IPS-15b (cell line): ENCODE data around the gene GPBP1.
"Not testable (repeated sequence)": the region's sequence is repeated elsewhere in the genome, so short reads cannot be mapped to it uniquely, and the experiment has no call there.

Experiments
- H3K27me3 ChIP-seq: one replicate; pipeline ENCODE4 v1.6.1; 2013; ENCODE audit warnings: low read length; ENCODE audit not compliant: control insufficient read depth, insufficient read depth
- H3K36me3 ChIP-seq: one replicate; pipeline ENCODE4 v1.6.1; 2013; ENCODE audit warnings: low read length; ENCODE audit not compliant: control insufficient read depth, insufficient read depth
- H3K4me1 ChIP-seq: one replicate; pipeline ENCODE4 v1.6.1; 2013; ENCODE audit warnings: mild to moderate bottlenecking, low read length; ENCODE audit not compliant: control insufficient read depth, insufficient read depth
- H3K4me3 ChIP-seq: one replicate; pipeline ENCODE4 v1.5.1; 2013; ENCODE audit warnings: low read depth, low read length
- H3K9ac ChIP-seq: one replicate; pipeline ENCODE4 v1.6.1; 2013; ENCODE audit warnings: low read depth, mild to moderate bottlenecking, low read length
- H3K9me3 ChIP-seq: one replicate; pipeline ENCODE4 v1.6.1; 2013; ENCODE audit warnings: mild to moderate bottlenecking, low read length; ENCODE audit not compliant: control insufficient read depth, insufficient read depth

The GPBP1 gene, protein sequence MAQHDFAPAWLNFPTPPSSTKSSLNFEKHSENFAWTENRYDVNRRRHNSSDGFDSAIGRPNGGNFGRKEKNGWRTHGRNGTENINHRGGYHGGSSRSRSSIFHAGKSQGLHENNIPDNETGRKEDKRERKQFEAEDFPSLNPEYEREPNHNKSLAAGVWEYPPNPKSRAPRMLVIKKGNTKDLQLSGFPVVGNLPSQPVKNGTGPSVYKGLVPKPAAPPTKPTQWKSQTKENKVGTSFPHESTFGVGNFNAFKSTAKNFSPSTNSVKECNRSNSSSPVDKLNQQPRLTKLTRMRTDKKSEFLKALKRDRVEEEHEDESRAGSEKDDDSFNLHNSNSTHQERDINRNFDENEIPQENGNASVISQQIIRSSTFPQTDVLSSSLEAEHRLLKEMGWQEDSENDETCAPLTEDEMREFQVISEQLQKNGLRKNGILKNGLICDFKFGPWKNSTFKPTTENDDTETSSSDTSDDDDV

GRCh38 chr5:57173319-57174127 is at the start of gene GPBP1:
Gene GPBP1 (plus strand): TSS chr5:57174059. CDS start chr5:57214131, 40,072 bp downstream.
- Histone ChIP-seq H3K9me3 (no peaks in the 10 kb centered on the region), H3K4me3 (peak within 1 kb of the TSS; percentile 87), H3K36me3 (no peaks in the 10 kb centered on the region), H3K4me1 (no peaks in the 10 kb centered on the region), H3K27me3 (no peaks in the 10 kb centered on the region), H3K9ac (peak within 1 kb of the TSS; percentile 99)

DNA sequence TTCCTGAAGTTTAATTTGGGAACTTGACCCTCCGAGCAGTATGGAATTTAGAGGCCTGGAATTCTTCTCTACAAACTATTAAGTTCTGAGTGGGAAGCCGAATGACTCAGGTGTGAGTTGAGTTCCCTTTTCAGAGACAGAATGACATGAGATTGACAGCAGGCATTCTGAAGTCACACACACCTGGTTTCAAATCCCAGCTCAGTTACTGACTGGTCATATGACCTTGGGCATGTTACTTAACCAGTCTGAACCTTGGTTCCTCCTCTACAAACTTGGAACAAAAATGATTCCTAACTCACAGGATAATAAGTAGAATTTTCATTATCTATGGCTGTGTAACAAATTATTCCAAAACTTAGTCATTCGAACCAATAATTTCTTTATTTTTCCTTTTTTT is 45.5 kb upstream of the GPBP1 start:
- no peak overlapping the region for H3K9ac ChIP-seq
- no peaks in the 10 kb centered on the region for H3K9me3 ChIP-seq
- no peaks in the 10 kb centered on the region for H3K27me3 ChIP-seq
- no peak overlapping the region for H3K4me3 ChIP-seq
- no peaks in the 10 kb centered on the region for H3K4me1 ChIP-seq
- no peaks in the 10 kb centered on the region for H3K36me3 ChIP-seq

GRCh38 chr5:57133574-57133973 is 40.3 kb upstream of the GPBP1 start:
- H3K9ac ChIP-seq, result no peak overlapping the region
- no peaks in the 10 kb centered on the region for H3K27me3 ChIP-seq
- H3K9me3 ChIP-seq, result no peaks in the 10 kb centered on the region
- no peaks in the 10 kb centered on the region for H3K4me1 ChIP-seq
- H3K4me3 ChIP-seq, result no peak overlapping the region
- no peaks in the 10 kb centered on the region for H3K36me3 ChIP-seq

- Histone ChIP-seq H3K4me1 (no peaks in the 10 kb centered on the region), H3K4me3 (no peak overlapping the region), H3K27me3 (no peaks in the 10 kb centered on the region), H3K9ac (no peak overlapping the region), H3K9me3 (no peaks in the 10 kb centered on the region), H3K36me3 (no peaks in the 10 kb centered on the region)
These were observed 36.5 kb upstream of the GPBP1 start for GRCh38 chr5:57137401-57137800.

DNA sequence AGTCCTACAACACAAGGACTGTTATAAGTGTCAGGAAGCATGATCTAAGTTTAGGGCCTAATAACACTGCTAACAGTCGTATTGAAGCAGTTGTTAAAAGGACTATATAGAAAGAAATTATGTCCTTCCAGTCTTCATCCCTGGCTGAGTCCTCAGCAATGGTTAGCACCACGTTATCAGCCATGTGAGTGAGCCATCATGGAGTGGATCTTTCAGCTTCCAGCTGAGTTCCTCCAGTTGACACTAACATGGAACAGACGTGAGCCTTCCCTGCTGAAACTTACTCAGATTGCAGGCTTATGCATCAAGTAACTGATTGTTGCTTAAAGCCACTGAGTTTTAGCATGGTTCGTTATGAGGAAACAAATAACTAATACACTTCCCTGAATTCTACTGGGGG is 21.5 kb upstream of the GPBP1 start:
- H3K27me3 ChIP-seq, result no peaks in the 10 kb centered on the region
- no peaks in the 10 kb centered on the region for H3K9me3 ChIP-seq
- no peaks in the 10 kb centered on the region for H3K4me1 ChIP-seq
- no peaks in the 10 kb centered on the region for H3K36me3 ChIP-seq
- H3K4me3 ChIP-seq, result no peak overlapping the region
- H3K9ac ChIP-seq, result no peak overlapping the region

DNA sequence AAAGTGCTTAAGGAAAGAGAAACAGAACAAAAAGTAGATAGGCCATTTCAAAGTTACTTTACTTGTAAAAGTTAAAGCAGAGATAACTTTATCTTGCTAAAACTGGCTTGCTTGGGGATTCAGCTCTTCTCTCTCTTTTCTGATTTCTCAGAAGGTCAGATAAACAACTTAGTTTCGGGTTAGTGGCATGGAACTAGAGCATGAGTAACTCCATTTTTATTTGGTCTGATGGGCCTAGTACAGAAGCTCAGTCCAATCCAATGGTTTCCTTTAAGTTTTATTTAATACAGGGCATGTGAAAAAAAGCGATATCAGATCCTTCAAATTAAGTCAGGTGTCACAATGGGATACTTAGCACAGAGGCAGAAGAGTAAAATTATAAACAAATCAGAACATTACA is 18.8 kb upstream of the GPBP1 start:
- no peak overlapping the region for H3K9ac ChIP-seq
- H3K4me3 ChIP-seq, result no peak overlapping the region
- H3K4me1 ChIP-seq, result no peaks in the 10 kb centered on the region
- H3K9me3 ChIP-seq, result no peaks in the 10 kb centered on the region
- no peaks in the 10 kb centered on the region for H3K36me3 ChIP-seq
- H3K27me3 ChIP-seq, result no peaks in the 10 kb centered on the region

DNA sequence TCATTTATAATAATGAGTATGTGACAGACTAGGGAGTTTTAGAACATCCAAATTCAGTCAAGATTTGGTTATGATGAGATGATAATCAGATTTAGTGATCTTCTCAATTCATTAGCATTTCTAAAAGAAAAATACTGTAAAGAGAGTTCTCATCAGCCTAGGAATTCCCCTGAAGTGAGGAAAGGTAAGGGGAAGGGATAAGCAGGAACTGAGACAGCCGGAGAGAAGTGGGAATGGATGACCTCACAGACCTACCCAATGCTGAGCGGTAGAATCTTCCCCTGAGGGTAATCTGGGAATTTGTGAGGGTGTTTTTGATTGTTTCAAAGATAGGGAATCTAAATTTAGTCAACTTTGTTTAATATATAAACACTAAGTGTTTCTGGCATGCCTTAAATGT is 16.7 kb upstream of the GPBP1 start:
- no peaks in the 10 kb centered on the region for H3K27me3 ChIP-seq
- no peaks in the 10 kb centered on the region for H3K4me1 ChIP-seq
- no peaks in the 10 kb centered on the region for H3K9me3 ChIP-seq
- H3K9ac ChIP-seq, result no peak overlapping the region
- H3K36me3 ChIP-seq, result no peaks in the 10 kb centered on the region
- no peak overlapping the region for H3K4me3 ChIP-seq

- Histone ChIP-seq H3K4me3 (no peak overlapping the region), H3K4me1 (no peaks in the 10 kb centered on the region), H3K9me3 (no peaks in the 10 kb centered on the region), H3K36me3 (no peaks in the 10 kb centered on the region), H3K9ac (no peak overlapping the region), H3K27me3 (no peaks in the 10 kb centered on the region)
These were observed 16.2 kb upstream of the GPBP1 start for GRCh38 chr5:57157666-57158065.

DNA sequence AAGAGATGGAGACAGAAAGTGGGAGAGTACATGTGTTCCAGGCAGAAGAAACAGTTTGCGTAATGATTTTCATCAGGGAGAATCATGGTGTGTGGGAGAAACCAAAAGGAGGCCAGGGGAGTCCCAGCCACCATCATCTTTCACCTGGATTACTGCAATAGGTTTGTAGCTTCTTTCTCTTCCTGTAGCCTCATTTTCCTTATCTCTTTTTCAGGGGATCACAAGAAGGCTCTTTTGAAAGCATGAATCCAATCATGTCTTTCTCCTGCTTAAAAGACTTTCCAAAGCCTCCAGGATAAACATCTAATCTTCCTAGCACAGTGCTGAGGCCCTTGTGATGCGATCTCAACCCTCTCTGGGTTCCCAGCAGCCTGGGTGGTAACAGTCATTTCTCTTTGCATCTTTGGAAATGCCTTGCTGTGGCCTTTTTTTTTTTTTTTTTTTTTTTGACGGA is 10.3 kb upstream of the GPBP1 start:
- H3K9ac ChIP-seq, result no peak overlapping the region
- no peak overlapping the region for H3K4me3 ChIP-seq
- no peaks in the 10 kb centered on the region for H3K9me3 ChIP-seq
- H3K27me3 ChIP-seq, result no peaks in the 10 kb centered on the region
- no peaks in the 10 kb centered on the region for H3K4me1 ChIP-seq
- no peaks in the 10 kb centered on the region for H3K36me3 ChIP-seq

GRCh38 chr5:57164124-57164523 is 9.7 kb upstream of the GPBP1 start:
- Histone ChIP-seq H3K9me3 (no peaks in the 10 kb centered on the region), H3K27me3 (no peaks in the 10 kb centered on the region)

GRCh38 chr5:57165171-57165570 is 8.7 kb upstream of the GPBP1 start:
- H3K9ac ChIP-seq, H3K36me3 ChIP-seq, H3K9me3 ChIP-seq: not testable (repeated sequence)

More at GRCh38 chr5:57164124-57164523, 9.7 kb upstream of the GPBP1 start:
- Histone ChIP-seq H3K4me1 (no peaks in the 10 kb centered on the region), H3K9ac (no peak overlapping the region), H3K4me3 (no peak overlapping the region), H3K36me3 (no peaks in the 10 kb centered on the region)

GRCh38 chr5:57166276-57166675 is 7.6 kb upstream of the GPBP1 start:
- no peaks in the 10 kb centered on the region for H3K9me3 ChIP-seq
- no peaks in the 10 kb centered on the region for H3K4me1 ChIP-seq
- no peak overlapping the region for H3K4me3 ChIP-seq
- no peaks in the 10 kb centered on the region for H3K36me3 ChIP-seq
- no peaks in the 10 kb centered on the region for H3K27me3 ChIP-seq
- no peak overlapping the region for H3K9ac ChIP-seq

More at GRCh38 chr5:57165171-57165570, 8.7 kb upstream of the GPBP1 start:
- H3K4me1 ChIP-seq, H3K4me3 ChIP-seq, H3K27me3 ChIP-seq: not testable (repeated sequence)
